Measurements from ENCODE around the gene CDH4. TPM values are rescaled to one million over a fixed set of nuclear protein-coding genes. Genes with fewer than 3 reads are reported as not detected.

Gene CDH4
- total RNA-seq, 2 donors from 2014 or later: 0.05 to 2.2 TPM

DNA sequence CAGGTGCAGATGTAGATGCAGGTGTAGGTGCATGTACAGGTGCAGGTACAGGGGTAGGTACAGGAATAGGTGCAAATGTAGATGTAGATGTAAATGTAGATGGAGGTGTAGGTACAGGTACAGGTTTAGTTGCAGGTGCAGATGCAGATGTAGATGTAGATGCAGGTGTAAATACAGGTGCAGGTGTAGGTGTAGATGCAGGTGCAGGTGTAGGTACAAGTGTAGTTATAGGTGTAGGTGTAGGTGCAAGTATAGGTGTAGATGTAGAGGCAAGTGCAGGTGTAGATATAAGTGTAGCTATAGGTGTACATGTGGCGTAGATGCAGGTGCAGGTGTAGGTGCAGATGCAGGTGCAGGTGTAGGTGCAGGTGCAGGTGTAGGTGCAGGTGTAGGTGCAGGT is 34.2 kb upstream of the CDH4 start:
- intact Hi-C loops (cut with DNase I): no loop called here
- WGBS: 95% methylated on average over 1 of the region's 1 CpG
- Histone ChIP-seq H3K4me3 (no peak overlapping the region), H3K27ac (no peak overlapping the region), H3K27me3 (replicated peaks; ENCODE audit: insufficient read depth) (peaks cover 7% of the 10 kb centered on the region), H3K9me3 (no peaks in the 10 kb centered on the region), H3K36me3 (no peaks in the 10 kb centered on the region), H3K4me1 (replicated peaks) (no peaks in the 10 kb centered on the region)
- TF ChIP-seq POLR2AphosphoS5 (IDR thresholded peaks at IDR 0.05) (no peak), POLR2A (IDR thresholded peaks at IDR 0.05) (no peak)
- TF ChIP-seq, protein P1, sequence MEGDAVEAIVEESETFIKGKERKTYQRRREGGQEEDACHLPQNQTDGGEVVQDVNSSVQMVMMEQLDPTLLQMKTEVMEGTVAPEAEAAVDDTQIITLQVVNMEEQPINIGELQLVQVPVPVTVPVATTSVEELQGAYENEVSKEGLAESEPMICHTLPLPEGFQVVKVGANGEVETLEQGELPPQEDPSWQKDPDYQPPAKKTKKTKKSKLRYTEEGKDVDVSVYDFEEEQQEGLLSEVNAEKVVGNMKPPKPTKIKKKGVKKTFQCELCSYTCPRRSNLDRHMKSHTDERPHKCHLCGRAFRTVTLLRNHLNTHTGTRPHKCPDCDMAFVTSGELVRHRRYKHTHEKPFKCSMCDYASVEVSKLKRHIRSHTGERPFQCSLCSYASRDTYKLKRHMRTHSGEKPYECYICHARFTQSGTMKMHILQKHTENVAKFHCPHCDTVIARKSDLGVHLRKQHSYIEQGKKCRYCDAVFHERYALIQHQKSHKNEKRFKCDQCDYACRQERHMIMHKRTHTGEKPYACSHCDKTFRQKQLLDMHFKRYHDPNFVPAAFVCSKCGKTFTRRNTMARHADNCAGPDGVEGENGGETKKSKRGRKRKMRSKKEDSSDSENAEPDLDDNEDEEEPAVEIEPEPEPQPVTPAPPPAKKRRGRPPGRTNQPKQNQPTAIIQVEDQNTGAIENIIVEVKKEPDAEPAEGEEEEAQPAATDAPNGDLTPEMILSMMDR (IDR thresholded peaks at IDR 0.05): no peak
- no peak for DNase-seq (ENCODE audit: low spot score)

DNA sequence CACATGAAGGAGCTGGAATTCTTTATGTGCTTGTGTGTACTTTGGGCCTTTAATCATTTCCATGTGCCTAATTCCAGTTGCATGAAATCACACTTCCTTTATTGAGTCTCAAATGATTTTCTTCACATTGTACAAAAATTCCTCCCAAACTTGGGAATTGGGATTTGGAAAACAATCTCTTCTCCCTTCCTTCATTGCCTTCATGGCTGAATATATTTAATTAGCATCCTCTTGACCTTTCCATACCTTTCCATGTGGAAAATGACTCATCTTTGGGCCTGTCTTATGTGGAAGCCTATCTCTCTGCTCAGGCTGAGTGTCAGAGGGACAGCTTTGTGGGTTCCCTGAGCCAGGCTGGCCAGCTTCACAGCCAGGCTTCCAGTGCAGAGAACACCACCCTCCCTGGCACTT is 33.0 kb upstream of the CDH4 start:
- TF ChIP-seq, protein P1 (IDR thresholded peaks at IDR 0.05): no peak
- no peak for TF ChIP-seq POLR2AphosphoS5 (IDR thresholded peaks at IDR 0.05)
- TF ChIP-seq POLR2A (IDR thresholded peaks at IDR 0.05): no peak
- no peaks in the 10 kb centered on the region for H3K4me1 ChIP-seq (replicated peaks)
- H3K27me3 ChIP-seq (replicated peaks; ENCODE audit: insufficient read depth): peaks cover 7% of the 10 kb centered on the region
- H3K36me3 ChIP-seq: no peaks in the 10 kb centered on the region
- intact Hi-C loops (cut with DNase I): no loop called here
- no peaks in the 10 kb centered on the region for H3K9me3 ChIP-seq
- no peak for DNase-seq (ENCODE audit: low spot score)
- H3K27ac ChIP-seq: no peak overlapping the region
- no peak overlapping the region for H3K4me3 ChIP-seq

DNA sequence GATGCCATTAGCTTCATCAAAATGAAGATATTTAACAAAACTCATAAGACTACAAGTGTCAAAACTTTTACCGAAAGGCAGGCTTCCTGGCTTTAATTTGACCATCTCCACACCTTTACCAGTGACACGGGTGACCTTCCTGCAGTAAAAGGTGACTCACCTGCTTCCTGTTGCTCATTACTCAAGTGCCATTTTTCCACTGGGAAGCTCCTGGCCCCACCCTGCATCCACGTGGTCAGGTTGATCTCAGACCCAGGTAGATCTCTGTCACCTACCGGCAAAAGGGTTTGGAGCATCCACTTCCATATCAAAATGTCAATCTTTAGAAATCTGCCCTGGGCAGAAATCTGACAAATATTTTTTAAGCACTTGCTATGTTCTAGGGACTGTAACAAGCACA is 31.9 kb upstream of the CDH4 start:
- TF ChIP-seq POLR2A (IDR thresholded peaks at IDR 0.05): no peak
- TF ChIP-seq, protein P1 (IDR thresholded peaks at IDR 0.05): no peak
- TF ChIP-seq POLR2AphosphoS5 (IDR thresholded peaks at IDR 0.05): no peak
- Histone ChIP-seq H3K4me1 (replicated peaks) (no peaks in the 10 kb centered on the region), H3K4me3 (no peak overlapping the region), H3K9me3 (no peaks in the 10 kb centered on the region), H3K36me3 (no peaks in the 10 kb centered on the region), H3K27ac (no peak overlapping the region), H3K27me3 (replicated peaks; ENCODE audit: insufficient read depth) (peaks cover 7% of the 10 kb centered on the region)
- WGBS: 52% methylated on average over 4 of the region's 4 CpGs
- intact Hi-C loops (cut with DNase I): no loop called here
- no peak for DNase-seq (ENCODE audit: low spot score)

GRCh38 chr20:61220626-61221325 is 31.3 kb upstream of the CDH4 start:
- TF ChIP-seq POLR2A (IDR thresholded peaks at IDR 0.05) (no peak), POLR2AphosphoS5 (IDR thresholded peaks at IDR 0.05) (no peak)
- TF ChIP-seq, protein P1 (IDR thresholded peaks at IDR 0.05): no peak
- Histone ChIP-seq H3K27ac (no peak overlapping the region), H3K36me3 (no peaks in the 10 kb centered on the region), H3K27me3 (replicated peaks; ENCODE audit: insufficient read depth) (peaks cover 7% of the 10 kb centered on the region), H3K4me1 (replicated peaks) (no peaks in the 10 kb centered on the region), H3K4me3 (no peak overlapping the region), H3K9me3 (no peaks in the 10 kb centered on the region)
- 75% methylated on average over 17 of the region's 17 CpGs for WGBS
- intact Hi-C loops (cut with DNase I): no loop called here
- DNase-seq (ENCODE audit: low spot score): no peak

- no peak overlapping the region for H3K27ac ChIP-seq
- DNase-seq (ENCODE audit: low spot score): no peak
- TF ChIP-seq POLR2AphosphoS5 (IDR thresholded peaks at IDR 0.05) (no peak), POLR2A (IDR thresholded peaks at IDR 0.05) (no peak)
- TF ChIP-seq, protein P1 (IDR thresholded peaks at IDR 0.05): no peak
- no peaks in the 10 kb centered on the region for H3K4me1 ChIP-seq (replicated peaks)
- 78% methylated on average over 3 of the region's 3 CpGs for WGBS
- no peak overlapping the region for H3K4me3 ChIP-seq
- no peaks in the 10 kb centered on the region for H3K36me3 ChIP-seq
- peaks cover 7% of the 10 kb centered on the region for H3K27me3 ChIP-seq (replicated peaks; ENCODE audit: insufficient read depth)
- no peaks in the 10 kb centered on the region for H3K9me3 ChIP-seq
- intact Hi-C loops (cut with DNase I): no loop called here
Observed at GRCh38 chr20:61222699-61223098, 29.4 kb upstream of the CDH4 start.

Measured in prostate gland (tissue), 2 donors.